HepG2 (cell line): ENCODE results near the gene MYLK3. TPM values are rescaled to one million over a fixed set of nuclear protein-coding genes. Genes with fewer than 3 reads are reported as not detected.

Experiments used
- CEBPG ChIP-seq: IDR thresholded peaks from 2 replicates; pipeline ENCODE4 v1.6.1; 2016
- CHD4 ChIP-seq: fragments of 200-600 bp; sonication (generic); IDR thresholded peaks from 2 replicates; pipeline ENCODE4 v1.7.0; 2017; ENCODE audit warnings: mild to moderate bottlenecking, low read length, borderline replicate concordance
- CTCF ChIP-seq: sonication (generic); formaldehyde crosslinking; IDR thresholded peaks from 2 replicates; pipeline ENCODE4 v1.5.0; 2020; ENCODE audit warnings: mild to moderate bottlenecking, missing genetic modification reagents, moderate library complexity
- DNMT1 ChIP-seq: sonication (generic); formaldehyde crosslinking; IDR thresholded peaks from 2 replicates; pipeline ENCODE4 v1.5.1; 2020; ENCODE audit warnings: mild to moderate bottlenecking, missing genetic modification reagents
- FOXA3 ChIP-seq: IDR thresholded peaks from 2 replicates; pipeline ENCODE4 v1.6.1; 2016; ENCODE audit warnings: missing genetic modification reagents, missing compliant biosample characterization
- GATA4 ChIP-seq: sonication (generic); IDR thresholded peaks from 2 replicates; pipeline ENCODE4 v1.6.1; 2016; ENCODE audit warnings: antibody characterized with exemption, low read depth, borderline replicate concordance
- GFI1 ChIP-seq: sonication (generic); formaldehyde crosslinking; IDR thresholded peaks from 2 replicates; pipeline ENCODE4 v1.5.0; 2020; ENCODE audit warnings: missing genetic modification reagents, mild to moderate bottlenecking, borderline replicate concordance
- GZF1 ChIP-seq: sonication (generic); formaldehyde crosslinking; IDR thresholded peaks from 2 replicates; pipeline ENCODE4 v1.5.1; 2020; ENCODE audit warnings: mild to moderate bottlenecking, missing genetic modification reagents
- IRF2 ChIP-seq: IDR thresholded peaks from 2 replicates; pipeline ENCODE4 v1.6.1; 2018; ENCODE audit warnings: missing genetic modification reagents, missing compliant biosample characterization
- MED13 ChIP-seq: sonication (generic); formaldehyde crosslinking; IDR thresholded peaks from 2 replicates; pipeline ENCODE4 v1.5.0; 2020; ENCODE audit warnings: missing genetic modification reagents
- MYNN ChIP-seq: sonication (generic); formaldehyde crosslinking; IDR thresholded peaks from 2 replicates; pipeline ENCODE4 v1.4.0; 2020; ENCODE audit warnings: mild to moderate bottlenecking, low read depth, missing genetic modification reagents
- NFE2L1 ChIP-seq: sonication (generic); formaldehyde crosslinking; IDR thresholded peaks from 2 replicates; pipeline ENCODE4 v1.4.0; 2020; ENCODE audit warnings: missing genetic modification reagents, mild to moderate bottlenecking, borderline replicate concordance
- NFKBIZ ChIP-seq: IDR thresholded peaks from 2 replicates; pipeline ENCODE4 v1.6.1; 2018; ENCODE audit warnings: missing genetic modification reagents, missing compliant biosample characterization
- ZBTB26 ChIP-seq: IDR thresholded peaks from 2 replicates; pipeline ENCODE4 v1.6.1; 2016; ENCODE audit warnings: missing compliant biosample characterization, missing genetic modification reagents, borderline replicate concordance
- ZBTB42 ChIP-seq: sonication (generic); formaldehyde crosslinking; IDR thresholded peaks from 2 replicates; pipeline ENCODE4 v1.5.0; 2020; ENCODE audit warnings: mild to moderate bottlenecking, missing genetic modification reagents
- ZFP41 ChIP-seq: sonication (generic); formaldehyde crosslinking; IDR thresholded peaks from 2 replicates; pipeline ENCODE4 v1.4.0; 2020; ENCODE audit warnings: mild to moderate bottlenecking, missing genetic modification reagents, borderline replicate concordance
- ZNF142 ChIP-seq: sonication (generic); formaldehyde crosslinking; IDR thresholded peaks from 2 replicates; pipeline ENCODE4 v1.4.0; 2020; ENCODE audit warnings: missing genetic modification reagents
- ZNF335 ChIP-seq: sonication (generic); formaldehyde crosslinking; IDR thresholded peaks from 2 replicates; pipeline ENCODE4 v1.4.0; 2020; ENCODE audit warnings: missing genetic modification reagents
- ZNF33B ChIP-seq: sonication (generic); formaldehyde crosslinking; IDR thresholded peaks from 2 replicates; pipeline ENCODE4 v1.5.1; 2020; ENCODE audit warnings: mild to moderate bottlenecking, missing genetic modification reagents
- ZNF354B ChIP-seq: sonication (generic); formaldehyde crosslinking; IDR thresholded peaks from 2 replicates; pipeline ENCODE4 v1.8.0; 2022; ENCODE audit warnings: mild to moderate bottlenecking, missing genetic modification reagents
- ZSCAN25 ChIP-seq: sonication (generic); formaldehyde crosslinking; IDR thresholded peaks from 2 replicates; pipeline ENCODE4 v1.8.0; 2022; ENCODE audit warnings: mild to moderate bottlenecking, missing genetic modification reagents
- polyA plus RNA-seq, 8 experiments: library from polyadenylated mRNA; depleted of rRNA in 3 of 8; stranded (reverse) in 7 of 8; unstranded in 1 of 8; fragments of >200 nt; fragmentation: Illumina TruSeq in 4 of 8; extraction: Trizol in 4 of 8; gene quantifications; 2 replicates each; pipeline versions ENCODE4 v1.2.1 to v1.2.3, GENCODE V29; 2011 to 2016; ENCODE audit warnings: low read depth in 4 of 8, missing spikeins in 1 of 8, mixed read lengths in 1 of 8; ENCODE audit not compliant: insufficient read depth in 1 of 8
- total RNA-seq, 5 experiments: library from RNA; depleted of rRNA; stranded (reverse); fragments of >200 nt; fragmentation: Illumina TruSeq; extraction: Trizol; gene quantifications; 2 replicates each; pipeline ENCODE4 v1.2.3, GENCODE V29; 2016; ENCODE audit warnings: low read depth in 1 of 5

Gene MYLK3
- total and polyA plus RNA-seq, 2 of the 13 experiments (the other 11 are each of a cell fraction or from before 2014, with no cell fraction given), result 0.04 to 0.18 TPM

GRCh38 chr16:46789499-46790414, 41.6 kb upstream of the MYLK3 start (continued):
- peak; percentile 53; the same call in 1 of the 2 replicates for TF ChIP-seq ZFP41 (CRISPR knock-in tag)
- TF ChIP-seq DNMT1 (CRISPR knock-in tag), result no peak
- 0 out of 2 replicates have a peak, but pooled peaks have one; percentile 64 for TF ChIP-seq MYNN (CRISPR knock-in tag)
- peak; percentile 70; the same call in 1 of the 2 replicates for TF ChIP-seq ZNF33B
- peak; percentile 30 for TF ChIP-seq CTCF (CRISPR knock-in tag)
- no peak for TF ChIP-seq NFKBIZ (CRISPR knock-in tag)
- 0 out of 2 replicates have a peak, but pooled peaks have one; percentile 17 for TF ChIP-seq ZNF354B
- 0 out of 2 replicates have a peak, but pooled peaks have one; percentile 16 for TF ChIP-seq GFI1 (CRISPR knock-in tag)
- peak; percentile 89; the same call in 1 of the 2 replicates for TF ChIP-seq ZBTB42
- TF ChIP-seq ZSCAN25 (CRISPR knock-in tag), result peak; percentile 20; the same call in 1 of the 2 replicates
- 0 out of 2 replicates have a peak, but pooled peaks have one; percentile 20 for TF ChIP-seq FOXA3
- 0 out of 2 replicates have a peak, but pooled peaks have one; percentile 39 for TF ChIP-seq IRF2
- peak; percentile 81 for TF ChIP-seq NFE2L1
- no peak for TF ChIP-seq CEBPG
- TF ChIP-seq GATA4, result no peak
- TF ChIP-seq ZNF335 (CRISPR knock-in tag), result 0 out of 2 replicates have a peak, but pooled peaks have one; percentile 54
- TF ChIP-seq CHD4, result no peak
- TF ChIP-seq GZF1 (CRISPR knock-in tag), result peak; percentile 63; the same call in 1 of the 2 replicates
- TF ChIP-seq ZNF142, result peak; percentile 85
- peak; percentile 62; the same call in 1 of the 2 replicates for TF ChIP-seq MED13
- peak; percentile 73 for TF ChIP-seq ZBTB26 (CRISPR knock-in tag)
